GM23338 (cell line): ENCODE measurements around the gene TMEM200C. TPM values are rescaled to one million over a fixed set of nuclear protein-coding genes. Genes with fewer than 3 reads are reported as not detected.
"Not testable (repeated sequence)": the region's sequence is repeated elsewhere in the genome, so short reads cannot be mapped to it uniquely, and the experiment has no call there.

Source experiments
- ATAC-seq: fragments of 200-7000 bp; cut with Tn5 transposase; 3 replicates; pipeline ENCODE4 v1.9.1; 2020
- DNase-seq: peaks from one replicate; pipeline ENCODE4 v3.0.0-alpha.2; 2015; ENCODE audit warnings: low spot score
- H2AFZ ChIP-seq: fragments of 200-600 bp; sonication (generic); 2 replicates; pipeline ENCODE4 v1.8.0; 2016; ENCODE audit warnings: antibody characterized with exemption, mild to moderate bottlenecking, moderate library complexity
- H3F3A ChIP-seq: fragments of 200-600 bp; sonication (generic); replicated peaks from 2 replicates; pipeline ENCODE4 v1.8.0; 2017; ENCODE audit warnings: antibody characterized with exemption, mixed run types, low read depth
- H3K27ac ChIP-seq: fragments of 200-600 bp; sonication (generic); 2 replicates; pipeline ENCODE4 v1.6.1; 2016; ENCODE audit warnings: low read depth
- H3K27me3 ChIP-seq: fragments of 200-600 bp; sonication (generic); 2 replicates; pipeline ENCODE4 v1.8.0; 2016; ENCODE audit warnings: mild to moderate bottlenecking, mixed run types, moderate library complexity; ENCODE audit not compliant: insufficient read depth
- H3K36me3 ChIP-seq: fragments of 200-600 bp; sonication (generic); 2 replicates; pipeline ENCODE4 v1.8.0; 2016; ENCODE audit warnings: mild to moderate bottlenecking; ENCODE audit not compliant: insufficient read depth
- H3K4me1 ChIP-seq: fragments of 200-600 bp; sonication (generic); 2 replicates; pipeline ENCODE4 v1.8.0; 2016; ENCODE audit warnings: mild to moderate bottlenecking, moderate library complexity; ENCODE audit not compliant: insufficient read depth
- H3K4me2 ChIP-seq: fragments of 200-600 bp; sonication (generic); 2 replicates; pipeline ENCODE4 v1.7.1; 2017; ENCODE audit warnings: mixed run types
- H3K4me3 ChIP-seq: fragments of 200-600 bp; sonication (generic); 2 replicates; pipeline ENCODE4 v1.6.1; 2016; ENCODE audit warnings: mixed run types
- H3K79me2 ChIP-seq: fragments of 200-600 bp; sonication (generic); replicated peaks from 2 replicates; pipeline ENCODE4 v1.8.0; 2017; ENCODE audit warnings: mild to moderate bottlenecking; ENCODE audit not compliant: insufficient read depth
- H3K9me2 ChIP-seq: fragments of 200-600 bp; sonication (generic); 2 replicates; pipeline ENCODE4 v1.8.0; 2017; ENCODE audit not compliant: insufficient read depth
- H4K20me1 ChIP-seq: fragments of 200-600 bp; sonication (generic); replicated peaks from 2 replicates; pipeline ENCODE4 v1.8.0; 2017; ENCODE audit warnings: mild to moderate bottlenecking; ENCODE audit not compliant: insufficient read depth
- H3K27ac Mint-ChIP-seq: 2 replicates; pipeline ENCODE4 v1.8.0; 2020; ENCODE audit warnings: inconsistent platforms, mild to moderate bottlenecking, moderate library complexity, mixed read lengths
- H3K27me3 Mint-ChIP-seq: 3 replicates; pipeline ENCODE4 v1.8.0; 2022; ENCODE audit warnings: low read depth, mild to moderate bottlenecking, moderate library complexity, mixed read lengths, inconsistent platforms; ENCODE audit not compliant: insufficient read depth, poor library complexity
- H3K36me3 Mint-ChIP-seq: 3 replicates; pipeline ENCODE4 v1.8.0; 2021; ENCODE audit warnings: low read depth, mild to moderate bottlenecking, inconsistent platforms, moderate library complexity, mixed read lengths
- H3K4me1 Mint-ChIP-seq: 3 replicates; pipeline ENCODE4 v1.8.0; 2020; ENCODE audit warnings: mild to moderate bottlenecking, inconsistent platforms, mixed read lengths
- H3K4me3 Mint-ChIP-seq: 3 replicates; pipeline ENCODE4 v1.8.0; 2021; ENCODE audit warnings: moderate library complexity, mild to moderate bottlenecking, inconsistent platforms, mixed read lengths
- H3K9me3 Mint-ChIP-seq: 3 replicates; pipeline ENCODE4 v1.8.0; 2020; ENCODE audit warnings: moderate library complexity, mild to moderate bottlenecking, inconsistent platforms, mixed read lengths
- CREB1 ChIP-seq: fragments of 250-450 bp; sonication (Bioruptor Pico); IDR thresholded peaks from 2 replicates; pipeline ENCODE4 v1.5.0; 2020; ENCODE audit warnings: low read depth, mild to moderate bottlenecking, moderate library complexity
- CTCF ChIP-seq, 2 experiments: fragments of 200-600 bp in 1 of 2; sonication (generic) in 1 of 2; conservative IDR thresholded peaks; 2 replicates each; pipeline versions ENCODE4 v1.5.1 to v1.6.1; 2016 to 2017; ENCODE audit warnings: antibody characterized with exemption in 2 of 2, low read depth in 2 of 2, mild to moderate bottlenecking in 2 of 2, moderate library complexity in 1 of 2
- ETS1 ChIP-seq: IDR thresholded peaks from 2 replicates; pipeline ENCODE4 v1.6.1; 2016; ENCODE audit warnings: antibody characterized with exemption
- EZH2 ChIP-seq: fragments of 200-600 bp; sonication (generic); IDR thresholded peaks from one replicate; pipeline ENCODE4 v1.8.0; 2017; ENCODE audit warnings: antibody characterized with exemption, mild to moderate bottlenecking, low read depth; ENCODE audit not compliant: unreplicated experiment
- EZH2phosphoT487 ChIP-seq: fragments of 200-600 bp; sonication (generic); IDR thresholded peaks from one replicate; pipeline ENCODE4 v1.8.1; 2018; ENCODE audit warnings: antibody characterized with exemption; ENCODE audit not compliant: unreplicated experiment
- JUNB ChIP-seq: IDR thresholded peaks from one replicate; pipeline ENCODE4 v1.6.1; 2016; ENCODE audit warnings: antibody characterized with exemption; ENCODE audit not compliant: unreplicated experiment
- NANOG ChIP-seq: IDR thresholded peaks from 2 replicates; pipeline ENCODE4 v1.6.1; 2016; ENCODE audit warnings: antibody characterized with exemption, borderline replicate concordance
- POLR2AphosphoS5 ChIP-seq: IDR thresholded peaks from 2 replicates; pipeline ENCODE4 v1.6.1; 2016; ENCODE audit warnings: antibody characterized with exemption, low read depth
- REST ChIP-seq: IDR thresholded peaks from one replicate; pipeline ENCODE4 v1.6.1; 2018; ENCODE audit warnings: antibody characterized with exemption; ENCODE audit not compliant: unreplicated experiment
- ZNF114 ChIP-seq: fragments of 250-450 bp; sonication (Bioruptor Pico); IDR thresholded peaks from 2 replicates; pipeline ENCODE4 v1.5.0; 2020; ENCODE audit warnings: mild to moderate bottlenecking, moderate library complexity
- ZNF331 ChIP-seq: fragments of 250-450 bp; sonication (Bioruptor Pico); IDR thresholded peaks from 2 replicates; pipeline ENCODE4 v1.5.0; 2020; ENCODE audit warnings: low read depth, mild to moderate bottlenecking, moderate library complexity
- polyA plus RNA-seq: library from polyadenylated mRNA; unstranded; fragments of >200 nt; fragmentation: Nextera tagmentation; extraction: Ambion mirVana; gene quantifications from 2 replicates; pipeline ENCODE4 v1.2.1, GENCODE V29; 2016
- total RNA-seq: library from RNA; depleted of rRNA; stranded (reverse); fragments of >200 nt; shearing (Covaris generic); gene quantifications from 2 replicates; pipeline ENCODE4 v1.2.3, GENCODE V29; 2014

The TMEM200C gene
- total and polyA plus RNA-seq, 2 experiments from 2014 or later: 0.53 to 6.1 TPM

GRCh38 chr18:5865521-5865920 is 29.8 kb downstream of the TMEM200C start:
- no peaks in the 10 kb centered on the region for H3K4me1 Mint-ChIP-seq
- peaks cover 24% of the 10 kb centered on the region; the same call in 2 of the 3 replicates for H3K36me3 Mint-ChIP-seq
- no peak overlapping the region for H3K27ac ChIP-seq

DNA sequence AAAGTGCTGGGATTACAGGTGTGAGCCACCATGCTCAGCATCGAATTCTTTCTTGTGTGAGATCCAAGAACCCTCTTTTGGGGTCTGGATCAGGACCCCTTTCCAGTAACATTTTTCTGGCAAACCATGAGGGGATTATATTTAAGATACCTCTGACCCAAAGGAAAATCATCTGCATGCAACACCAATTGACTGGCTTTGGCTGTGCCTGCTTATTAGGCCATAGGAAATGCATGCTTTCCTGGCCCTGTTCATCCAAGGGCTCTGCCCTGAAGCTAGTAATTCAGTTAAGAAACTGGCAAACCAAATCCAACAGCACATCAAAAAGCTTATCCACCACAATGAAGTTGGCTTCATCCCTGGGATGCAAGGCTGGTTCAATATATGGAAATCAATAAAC is 33.2 kb downstream of the TMEM200C start:
- not testable (repeated sequence) for H3K79me2 ChIP-seq, H4K20me1 ChIP-seq, H3K4me3 ChIP-seq, H2AFZ ChIP-seq, H3K27me3 ChIP-seq, DNase-seq, H3K9me2 ChIP-seq, H3K4me2 ChIP-seq, H3K27me3 Mint-ChIP-seq, H3K27ac Mint-ChIP-seq, H3K4me1 Mint-ChIP-seq, H3F3A ChIP-seq, ATAC-seq, H3K27ac ChIP-seq, H3K4me3 Mint-ChIP-seq, H3K4me1 ChIP-seq
- peaks cover 12% of the 10 kb centered on the region; the same call in 1 of the 2 replicates for H3K36me3 ChIP-seq
- Mint-ChIP-seq H3K9me3 (peaks cover 36% of the 10 kb centered on the region), H3K36me3 (peaks cover 26% of the 10 kb centered on the region; the same call in 2 of the 3 replicates)

More at GRCh38 chr18:5865521-5865920, 29.8 kb downstream of the TMEM200C start:
- Histone ChIP-seq H2AFZ (no peak overlapping the region), H3K4me2 (no peak overlapping the region), H3K36me3 (peaks cover 12% of the 10 kb centered on the region; the same call in 1 of the 2 replicates), H3F3A (no peaks in the 10 kb centered on the region), H3K9me2 (no peaks in the 10 kb centered on the region), H4K20me1 (no peaks in the 10 kb centered on the region), H3K79me2 (no peaks in the 10 kb centered on the region), H3K4me1 (no peaks in the 10 kb centered on the region), H3K27me3 (no peaks in the 10 kb centered on the region), H3K4me3 (no peak overlapping the region)
- TF ChIP-seq ZNF114 (CRISPR knock-in tag) (no peak), JUNB (no peak), ZNF331 (CRISPR knock-in tag) (no peak), POLR2AphosphoS5 (no peak), EZH2phosphoT487 (no peak), CTCF (conservative IDR thresholded peaks at IDR 0.05; ENCODE audit: low read depth in 2 of 2) (no peak), REST (no peak), CREB1 (CRISPR knock-in tag) (no peak), ETS1 (no peak), NANOG (no peak), EZH2 (no peak)
- no peak for DNase-seq
- Mint-ChIP-seq H3K9me3 (peaks cover 28% of the 10 kb centered on the region), H3K4me3 (no peak overlapping the region), H3K27me3 (no peaks in the 10 kb centered on the region), H3K27ac (no peak overlapping the region)
- ATAC-seq: no peak
